IMR-90 (cell line): ENCODE measurements around the gene MADD. TPM values are rescaled to one million over a fixed set of nuclear protein-coding genes. Genes with fewer than 3 reads are reported as not detected.

Experiments used
- ATAC-seq: fragments of 200-7000 bp; cut with Tn5 transposase; 2 replicates; pipeline ENCODE4 v1.9.1; 2020; ENCODE audit warnings: low read depth, mild to moderate bottlenecking, moderate library complexity
- BruUV-seq: library from RNA; stranded (reverse); fragments of 400-500 nt; replicated peaks from 2 replicates; lab custom pipeline; 2021; lab: Mats Ljungman, UMichigan
- CTCF ChIA-PET: fragments of 300-600 bp; formaldehyde crosslinking; extraction: SDS; loops from one replicate; lab custom pipeline; 2021; ENCODE audit warnings: antibody characterized with exemption; lab: Yijun Ruan, JAX
- POLR2A ChIA-PET: fragments of 300-600 bp; sonication (Branson Sonifier 250); formaldehyde crosslinking; loops from one replicate; lab custom pipeline; 2022; ENCODE audit warnings: antibody characterized with exemption; ENCODE audit not compliant: unreplicated experiment; lab: Charles Lee
- DNase-seq: peaks from one replicate; pipeline ENCODE4 v3.0.0; 2013
- H2AFZ ChIP-seq: replicated peaks from 2 replicates; pipeline ENCODE3; 2013; ENCODE audit warnings: low read length, mild to moderate bottlenecking; ENCODE audit not compliant: poor library complexity
- H2AK5ac ChIP-seq: 2 replicates; pipeline ENCODE4 v1.6.1; 2013; ENCODE audit warnings: low read depth, low read length, inconsistent platforms
- H2AK9ac ChIP-seq: replicated peaks from 2 replicates; pipeline ENCODE3; 2013; ENCODE audit warnings: mild to moderate bottlenecking, low read depth, low read length, moderate library complexity; ENCODE audit not compliant: poor library complexity
- H2BK120ac ChIP-seq: 2 replicates; pipeline ENCODE4 v1.6.1; 2013; ENCODE audit warnings: low read depth, low read length, inconsistent platforms
- H2BK15ac ChIP-seq: 3 replicates; pipeline ENCODE4 v1.6.1; 2013; ENCODE audit warnings: low read depth, low read length, inconsistent platforms
- H2BK20ac ChIP-seq: 2 replicates; pipeline ENCODE4 v1.6.1; 2013; ENCODE audit warnings: low read depth, mild to moderate bottlenecking, inconsistent platforms, low read length, moderate library complexity
- H2BK5ac ChIP-seq: 2 replicates; pipeline ENCODE4 v1.6.1; 2013; ENCODE audit warnings: mild to moderate bottlenecking, low read depth, low read length, inconsistent platforms; ENCODE audit not compliant: poor library complexity, severe bottlenecking
- H3K14ac ChIP-seq: replicated peaks from 2 replicates; pipeline ENCODE4 v1.6.1; 2013; ENCODE audit warnings: low read depth, low read length, inconsistent platforms
- H3K18ac ChIP-seq: 2 replicates; pipeline ENCODE4 v1.6.1; 2013; ENCODE audit warnings: low read depth, low read length, control low read depth
- H3K23ac ChIP-seq: 2 replicates; pipeline ENCODE4 v1.6.1; 2013; ENCODE audit warnings: low read depth, low read length, inconsistent platforms
- H3K27ac ChIP-seq: 2 replicates; pipeline ENCODE4 v1.5.1; 2013; ENCODE audit warnings: mild to moderate bottlenecking, control low read depth, low read length; ENCODE audit not compliant: insufficient read depth
- H3K27me3 ChIP-seq: 2 replicates; pipeline ENCODE4 v1.6.1; 2013; ENCODE audit warnings: low read length; ENCODE audit not compliant: control insufficient read depth, insufficient read depth
- H3K36me3 ChIP-seq: 2 replicates; pipeline ENCODE4 v1.6.1; 2013; ENCODE audit warnings: low read length, mixed read lengths; ENCODE audit not compliant: control insufficient read depth, insufficient read depth
- H3K4ac ChIP-seq: 2 replicates; pipeline ENCODE4 v1.6.1; 2013; ENCODE audit warnings: low read depth, low read length, inconsistent platforms
- H3K4me1 ChIP-seq: 2 replicates; pipeline ENCODE4 v1.6.1; 2013; ENCODE audit warnings: low read length, mixed read lengths; ENCODE audit not compliant: control insufficient read depth, insufficient read depth
- H3K4me2 ChIP-seq: 2 replicates; pipeline ENCODE4 v1.6.1; 2013; ENCODE audit warnings: low read depth, mild to moderate bottlenecking, control low read depth, low read length, moderate library complexity
- H3K4me3 ChIP-seq: 2 replicates; pipeline ENCODE4 v1.5.1; 2013; ENCODE audit warnings: low read depth, mild to moderate bottlenecking, control low read depth, low read length, moderate library complexity; ENCODE audit not compliant: insufficient read depth
- H3K56ac ChIP-seq: 2 replicates; pipeline ENCODE4 v1.6.1; 2013; ENCODE audit warnings: low read length, inconsistent platforms; ENCODE audit not compliant: insufficient read depth; ENCODE audit errors: extremely low read depth
- H3K79me1 ChIP-seq, 2 experiments: 2 replicates each; pipeline ENCODE4 v1.6.1; 2013; ENCODE audit warnings: low read length in 2 of 2, inconsistent platforms in 1 of 2, low read depth in 1 of 2
- H3K9ac ChIP-seq: 2 replicates; pipeline ENCODE4 v1.6.1; 2013; ENCODE audit warnings: low read depth, low read length, control low read depth
- H3K9me1 ChIP-seq: 2 replicates; pipeline ENCODE4 v1.6.1; 2013; ENCODE audit warnings: low read length, inconsistent platforms; ENCODE audit not compliant: insufficient read depth
- H3K9me3 ChIP-seq: 2 replicates; pipeline ENCODE4 v1.6.1; 2013; ENCODE audit warnings: low read length; ENCODE audit not compliant: control insufficient read depth, insufficient read depth
- H4K20me1 ChIP-seq: 2 replicates; pipeline ENCODE4 v1.6.1; 2013; ENCODE audit warnings: low read length, inconsistent platforms; ENCODE audit not compliant: insufficient read depth
- H4K5ac ChIP-seq: 2 replicates; pipeline ENCODE4 v1.6.1; 2013; ENCODE audit warnings: mild to moderate bottlenecking, low read depth, low read length, control low read depth
- H4K8ac ChIP-seq, 2 experiments: 2 replicates each; pipeline ENCODE4 v1.6.1; 2013; ENCODE audit warnings: low read depth in 2 of 2, low read length in 2 of 2, control low read depth in 1 of 2, inconsistent platforms in 1 of 2
- H4K91ac ChIP-seq: 2 replicates; pipeline ENCODE4 v1.6.1; 2013; ENCODE audit warnings: low read depth, low read length, inconsistent platforms; ENCODE audit not compliant: insufficient read depth
- CHD1 ChIP-seq: IDR thresholded peaks from 2 replicates; pipeline ENCODE4 v1.6.1; 2012; ENCODE audit warnings: low read depth, low read length, improper control_type of control experiment
- FOS ChIP-seq: fragments of 150-350 bp; IDR thresholded peaks from 2 replicates; pipeline ENCODE4 v1.6.1; 2016; ENCODE audit warnings: low read depth, low read length
- MAFK ChIP-seq: IDR thresholded peaks from 2 replicates; pipeline ENCODE4 v1.6.1; 2012; ENCODE audit warnings: low read depth, low read length, improper control_type of control experiment
- dilution Hi-C: fragments of 300-500 bp; cut with HindIII; formaldehyde crosslinking; loops from one replicate; pipeline ENCODE4 v1.14.3; 2018; ENCODE audit warnings: low sequenced_read_pairs; ENCODE audit not compliant: unreplicated experiment
- in situ Hi-C: fragments of 300-500 bp; cut with MboI; formaldehyde crosslinking; loops from 3 replicates; pipeline ENCODE4 v1.14.3; 2019; ENCODE audit warnings: low sequenced_read_pairs, inconsistent platforms, mixed read lengths
- intact Hi-C: fragments of 100-400 bp; cut with micrococcal nuclease; formaldehyde crosslinking; loops from 2 replicates; pipeline ENCODE4 v1.10.0; 2022
- polyA plus RNA-seq, 3 experiments: library from polyadenylated mRNA; depleted of rRNA; stranded (reverse); fragments of >200 nt; gene quantifications; 2 replicates each; pipeline ENCODE4 v1.2.3, GENCODE V29; 2012; ENCODE audit warnings: low replicate concordance in 1 of 3
- total RNA-seq: library from RNA; depleted of rRNA; stranded (reverse); fragments of >200 nt; gene quantifications from 2 replicates; pipeline ENCODE4 v1.2.3, GENCODE V29; 2012

Gene MADD
- total and polyA plus RNA-seq, 2 of the 4 experiments (the other 2 are of a cell fraction), result 13.3 to 16.4 TPM

DNA sequence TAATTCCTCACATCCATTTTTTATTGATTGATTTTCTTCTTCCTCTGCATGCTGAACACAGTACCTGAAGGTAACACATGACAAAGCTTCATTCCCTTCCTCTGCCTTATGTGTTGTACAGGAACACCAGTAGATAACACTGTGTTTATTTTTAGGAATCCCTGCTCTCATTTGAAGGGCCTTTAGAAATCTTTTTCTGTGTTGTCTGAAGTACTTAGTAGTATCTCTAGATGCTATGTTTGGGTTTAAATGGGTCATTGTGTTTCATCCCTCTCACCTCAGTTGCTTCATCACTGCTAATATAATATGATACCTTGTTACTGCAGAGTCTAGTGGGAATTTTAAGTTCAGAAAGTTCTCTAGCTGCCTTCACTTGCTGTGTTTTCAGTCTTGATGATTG lies 10.2 kb downstream of the MADD start:
- Histone ChIP-seq H2BK20ac (no peak overlapping the region), H3K56ac (no peak overlapping the region), H3K4me1 (no peaks in the 10 kb centered on the region), H3K9me1 (0 out of 2 replicates have a peak, but pooled peaks cover under 1% of the 10 kb centered on the region), H2BK5ac (no peak overlapping the region), H3K4me3 (no peak overlapping the region), H3K27me3 (no peaks in the 10 kb centered on the region), H3K79me1 (peaks cover 17 to 19% of the 10 kb centered on the region in 2 experiments), H4K20me1 (no peaks in the 10 kb centered on the region), H2AK9ac (no peak overlapping the region), H3K14ac (no peak overlapping the region), H4K8ac (no peak overlapping the region), H2AFZ (no peak overlapping the region), H4K5ac (no peak overlapping the region), H3K4ac (no peak overlapping the region), H3K4me2 (no peak overlapping the region), H4K91ac (no peak overlapping the region), H3K36me3 (peaks cover 63% of the 10 kb centered on the region), H3K27ac (no peak overlapping the region), H3K9me3 (no peaks in the 10 kb centered on the region), H3K23ac (no peak overlapping the region), H2BK15ac (no peak overlapping the region), H3K9ac (no peak overlapping the region), H3K18ac (no peak overlapping the region), H2BK120ac (no peak overlapping the region), H2AK5ac (no peak overlapping the region)
- in situ Hi-C loops (no loop called here), dilution Hi-C loops (no loop called here), intact Hi-C loops (no loop called here)
- no TSS peak for BruUV-seq
- TF ChIP-seq MAFK (no peak), FOS (no peak), CHD1 (no peak)
- CTCF ChIA-PET, result no interaction called here
- POLR2A ChIA-PET, result no interaction called here
- ATAC-seq (no peak), DNase-seq (no peak)
